22Rv1 (cell line): ENCODE data around the gene CMTM5.
"Not testable (repeated sequence)": the region's sequence is repeated elsewhere in the genome, so short reads cannot be mapped to it uniquely, and the experiment has no call there.

ENCODE experiments used
- H3K27ac ChIP-seq: fragments of 450-650 bp; 2 replicates; pipeline ENCODE4 v1.5.1; 2017
- CTCF ChIP-seq: fragments of 450-650 bp; IDR thresholded peaks from 2 replicates; pipeline ENCODE4 v1.5.1; 2017; ENCODE audit warnings: mild to moderate bottlenecking
- ZFX ChIP-seq: fragments of 450-650 bp; IDR thresholded peaks from 2 replicates; pipeline ENCODE4 v1.6.1; 2017; ENCODE audit warnings: antibody characterized with exemption, borderline replicate concordance

Gene CMTM5

DNA sequence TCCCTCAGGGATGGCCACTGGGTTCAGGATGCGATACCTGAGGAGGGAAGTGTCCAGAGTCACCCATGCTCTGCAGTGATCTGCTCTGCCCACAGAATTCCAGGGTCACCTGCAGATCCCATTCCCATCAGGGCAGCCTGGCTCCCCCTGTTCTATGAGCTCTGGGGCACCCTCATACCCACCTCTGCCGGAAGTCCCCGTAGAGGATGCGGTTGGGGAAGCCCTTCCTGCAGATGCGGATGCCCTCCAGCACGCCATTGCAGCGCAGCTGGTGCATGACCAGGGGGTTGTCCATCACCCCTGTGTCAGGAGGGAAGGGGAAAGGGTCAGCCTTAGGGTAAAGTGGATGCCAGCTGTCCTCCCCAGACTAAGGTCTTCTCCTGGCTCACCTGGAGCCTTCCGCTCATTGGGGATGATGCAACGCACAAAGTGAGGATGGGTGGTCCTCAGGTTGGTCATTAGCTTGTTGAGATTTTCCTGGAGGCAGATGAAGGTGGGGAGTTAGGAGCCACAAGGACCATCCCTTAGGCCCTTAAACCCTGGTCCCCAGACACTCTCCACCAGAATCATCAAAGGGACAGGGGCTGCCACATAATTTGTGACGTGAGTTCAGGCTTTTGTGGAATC, 20.0 kb downstream of the CMTM5 start:
- no peak overlapping the region for H3K27ac ChIP-seq
- no peak for TF ChIP-seq CTCF
- no peak for TF ChIP-seq ZFX

GRCh38 chr14:23398348-23398747, 21.5 kb downstream of the CMTM5 start:
- no peak for TF ChIP-seq CTCF
- TF ChIP-seq ZFX: no peak
- no peak overlapping the region for H3K27ac ChIP-seq

DNA sequence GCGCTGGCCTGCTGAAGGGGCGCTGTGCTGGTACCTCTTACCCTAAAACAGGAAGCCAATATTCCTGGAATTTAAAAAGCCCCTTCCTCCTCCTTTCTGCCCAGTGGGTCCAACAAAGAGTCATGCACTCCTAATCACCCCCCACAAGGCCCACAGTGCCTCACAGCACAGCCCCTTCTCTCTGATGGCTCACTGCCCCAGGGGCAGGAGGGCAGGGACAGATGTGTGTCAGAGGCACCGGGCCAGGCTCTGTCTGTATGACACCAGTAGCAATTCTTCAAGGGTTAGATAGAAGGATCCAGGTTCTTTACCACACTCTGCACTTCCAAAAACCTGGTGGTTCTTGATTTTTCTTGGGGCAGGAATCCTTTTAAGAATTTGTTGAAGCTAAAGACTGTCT, 22.3 kb downstream of the CMTM5 start:
- TF ChIP-seq CTCF (no peak), ZFX (no peak)
- H3K27ac ChIP-seq: no peak overlapping the region

DNA sequence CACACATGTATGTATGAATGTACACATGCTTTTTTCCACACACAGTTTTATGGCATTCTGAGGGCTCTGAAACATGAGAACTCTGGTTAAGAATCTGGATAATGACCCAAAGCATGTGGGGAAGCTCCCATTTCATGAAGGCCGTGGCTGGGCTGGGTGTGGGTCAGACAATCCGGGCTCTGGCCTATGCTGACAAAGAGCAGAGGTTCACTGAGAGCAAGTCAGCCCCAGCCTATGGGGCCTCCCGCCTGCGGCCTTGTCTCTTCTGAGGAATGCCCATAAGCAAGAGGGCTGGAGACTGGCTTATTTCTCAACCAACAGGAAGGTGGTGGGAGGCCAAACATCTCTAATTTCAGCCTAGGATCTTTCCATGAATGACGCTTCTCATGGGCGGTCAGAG, 22.7 kb downstream of the CMTM5 start:
- H3K27ac ChIP-seq: no peak overlapping the region
- no peak for TF ChIP-seq ZFX
- TF ChIP-seq CTCF: no peak

DNA sequence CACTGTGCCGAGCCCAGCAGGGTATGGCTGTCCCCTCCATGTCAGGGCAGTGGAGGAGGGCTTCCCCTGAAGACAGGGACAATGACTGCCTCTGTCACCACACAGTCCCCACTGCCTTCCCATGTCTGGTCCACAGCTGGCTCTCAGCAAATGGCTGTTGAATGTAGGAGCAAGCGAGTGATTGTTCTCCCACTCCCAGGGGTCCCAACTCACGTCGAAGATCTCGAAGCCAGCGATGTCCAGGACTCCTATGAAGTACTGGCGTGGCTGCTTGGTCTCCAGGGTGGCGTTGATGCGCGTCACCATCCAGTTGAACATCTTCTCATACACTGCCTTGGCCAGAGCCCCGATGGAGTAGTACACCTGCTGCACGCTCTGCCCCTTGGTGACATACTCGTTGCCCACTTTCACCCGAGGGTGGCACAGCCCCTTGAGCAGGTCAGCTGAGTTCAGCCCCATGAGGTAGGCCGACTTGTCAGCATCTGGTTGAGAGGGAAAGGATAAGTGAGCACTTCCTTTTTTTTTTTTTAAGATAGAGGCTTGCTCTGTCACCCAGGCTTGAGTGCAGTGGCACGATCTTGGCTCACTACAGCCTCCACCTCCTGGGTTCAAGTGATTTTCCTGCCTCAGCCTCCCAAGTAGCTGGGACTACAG, 23.8 kb downstream of the CMTM5 start:
- not testable (repeated sequence) for H3K27ac ChIP-seq

GRCh38 chr14:23401291-23401690, 24.4 kb downstream of the CMTM5 start:
- H3K27ac ChIP-seq: no peak overlapping the region
- TF ChIP-seq CTCF (no peak), ZFX (no peak)

DNA sequence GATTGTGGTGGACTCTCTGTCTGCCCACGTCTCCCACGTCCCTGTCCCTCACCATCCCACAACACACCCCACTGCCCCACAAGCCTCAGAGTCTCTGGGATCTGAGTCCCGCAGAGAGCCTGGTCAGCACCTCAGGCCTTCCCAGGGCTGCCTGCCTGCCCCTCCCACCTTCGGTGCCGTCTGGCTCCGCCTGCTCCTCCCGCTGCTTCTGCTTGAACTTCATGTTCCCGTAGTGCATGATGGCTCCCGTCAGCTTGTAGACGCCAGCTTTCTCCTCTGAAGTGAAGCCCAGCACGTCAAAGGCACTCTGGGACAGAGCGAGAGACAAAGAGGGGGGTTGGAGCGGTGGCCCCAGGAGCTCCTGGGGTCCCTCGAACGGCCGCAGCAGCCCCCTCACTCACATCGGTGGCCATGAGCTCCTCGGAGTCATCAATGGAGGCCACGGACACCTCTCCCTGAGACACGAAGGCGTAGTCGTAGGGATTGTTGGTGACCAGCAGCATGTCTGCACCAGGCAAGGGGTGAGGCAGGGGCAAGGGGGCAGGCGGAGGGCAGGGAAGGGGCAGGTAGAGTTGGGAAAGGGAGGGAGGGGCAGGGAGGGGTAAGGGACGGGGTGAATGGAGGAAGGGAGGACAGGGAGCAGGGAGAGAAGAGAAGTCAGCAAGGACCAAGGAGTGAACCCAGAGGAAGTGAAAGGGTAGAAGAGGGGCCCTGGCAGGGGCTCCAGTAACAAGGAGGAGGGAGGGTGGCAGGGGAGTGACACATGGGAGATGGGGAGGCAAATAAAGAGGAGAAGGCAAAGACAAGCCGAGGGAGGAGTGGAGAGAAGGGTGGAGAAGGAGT, 25.7 kb downstream of the CMTM5 start:
- TF ChIP-seq ZFX (no peak), CTCF (no peak)
- H3K27ac ChIP-seq: no peak overlapping the region
